Globus pallidus (tissue), 1 donor: ENCODE measurements around the gene SSBP2.
"Not testable (repeated sequence)": the region's sequence is repeated elsewhere in the genome, so short reads cannot be mapped to it uniquely, and the experiment has no call there.

Experiments
- DNase-seq: peaks from one replicate; pipeline ENCODE4 v3.0.0-alpha.2; 2015; ENCODE audit warnings: low spot score

Gene SSBP2

GRCh38 chr5:81656783-81657182 is 94.1 kb downstream of the SSBP2 start:
- no peak for DNase-seq

DNA sequence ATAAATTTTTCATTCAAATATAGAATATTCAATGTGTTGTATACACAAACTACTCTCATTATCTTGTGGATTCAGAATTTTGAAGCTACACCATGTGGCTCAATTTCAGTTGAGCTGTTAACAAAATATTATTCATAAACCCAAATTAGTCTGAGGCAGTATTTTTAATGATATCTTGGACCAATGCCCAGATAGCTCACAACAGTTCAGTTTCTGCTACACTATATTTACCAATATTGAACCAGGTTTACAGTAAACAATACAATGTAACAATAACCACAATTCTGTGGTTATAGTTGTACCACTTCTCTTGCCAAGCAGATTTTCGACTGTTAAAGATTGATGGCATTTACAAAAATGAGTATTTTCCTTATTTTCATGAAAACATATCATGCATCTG is 99.9 kb downstream of the SSBP2 start:
- no peak for DNase-seq

DNA sequence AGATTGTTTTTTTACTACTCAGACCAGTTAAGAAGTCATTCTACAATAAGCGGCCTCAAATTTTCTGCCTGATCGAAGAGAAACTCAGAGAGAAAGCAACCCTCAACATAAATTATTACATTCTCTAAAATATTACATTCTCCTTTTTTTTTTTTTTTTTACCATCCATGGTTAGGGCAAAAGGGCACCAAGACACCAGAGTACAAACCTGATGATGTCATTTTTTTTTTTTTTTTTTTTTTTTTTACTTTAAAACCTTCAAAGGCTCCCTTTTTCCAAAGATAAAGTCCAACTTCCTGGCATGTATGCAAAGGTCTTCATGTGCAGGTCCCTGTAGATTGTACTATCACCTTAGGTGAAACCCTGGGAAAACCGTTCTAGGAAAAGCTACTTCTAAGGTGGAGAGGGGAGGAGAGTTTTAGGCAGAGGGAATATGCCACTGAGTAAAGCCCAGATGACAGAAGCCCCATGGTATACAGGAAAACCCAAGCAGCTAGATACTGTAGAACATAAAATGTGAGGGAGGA is 104.4 kb downstream of the SSBP2 start:
- no peak for DNase-seq

- DNase-seq = no peak
Measured at GRCh38 chr5:81642210-81642609, 108.7 kb downstream of the SSBP2 start.

DNA sequence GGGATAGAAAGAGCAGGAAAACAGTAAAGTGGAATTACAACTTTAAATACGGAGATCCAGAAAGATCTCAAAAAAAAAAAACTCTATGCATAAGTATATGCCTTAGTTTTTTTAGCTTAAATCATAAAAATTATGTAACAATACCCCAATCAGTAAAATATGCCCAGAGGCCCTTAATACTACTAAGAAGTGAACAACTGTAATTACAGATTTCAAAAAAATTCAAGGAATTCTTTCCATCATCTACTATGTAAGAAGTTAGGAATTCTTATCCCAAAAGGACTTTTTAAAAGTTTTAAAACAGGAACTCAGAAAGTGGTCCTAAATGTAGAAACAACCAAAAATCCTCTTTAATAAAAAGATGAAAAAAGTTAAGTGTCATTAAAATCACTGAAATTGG is 111.3 kb downstream of the SSBP2 start:
- no peak for DNase-seq

DNA sequence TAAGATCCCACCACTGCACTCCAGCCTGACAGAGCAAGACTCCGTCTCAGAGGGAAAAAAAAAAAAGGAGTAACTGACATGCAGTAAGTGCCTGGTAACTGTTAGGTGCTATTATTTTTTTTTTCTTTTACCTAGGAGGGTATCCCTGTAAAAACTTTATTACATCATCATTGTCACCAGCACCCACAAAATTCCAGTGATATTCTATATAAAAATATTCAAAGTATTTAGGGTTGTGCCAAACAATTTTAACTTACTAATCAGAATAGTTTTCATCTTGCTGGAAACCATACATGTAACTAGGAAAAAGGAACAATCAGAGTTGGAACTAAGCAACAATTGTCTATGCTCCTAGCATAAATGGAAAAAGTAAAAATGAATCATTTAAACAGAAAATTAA is 112.4 kb downstream of the SSBP2 start:
- DNase-seq = no peak

DNA sequence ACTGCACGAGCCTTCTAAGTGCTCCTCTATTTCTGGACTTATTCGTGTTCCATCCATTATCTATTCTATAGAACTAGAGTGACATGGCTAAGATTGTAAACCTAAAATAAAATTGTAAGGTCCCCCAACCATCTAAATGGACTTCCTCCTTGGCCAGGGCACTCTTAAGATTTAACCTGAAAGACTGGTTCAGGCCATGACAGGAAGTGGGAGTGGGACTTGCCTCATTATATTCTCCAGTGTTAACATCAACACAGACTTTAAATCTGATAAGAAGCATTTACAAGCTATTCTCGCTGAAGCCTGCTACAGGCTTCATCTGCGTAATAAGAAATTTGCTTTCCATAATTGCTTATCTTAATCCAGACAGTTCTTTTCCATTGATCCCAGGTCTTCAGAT is 117.0 kb downstream of the SSBP2 start:
- DNase-seq = no peak

DNA sequence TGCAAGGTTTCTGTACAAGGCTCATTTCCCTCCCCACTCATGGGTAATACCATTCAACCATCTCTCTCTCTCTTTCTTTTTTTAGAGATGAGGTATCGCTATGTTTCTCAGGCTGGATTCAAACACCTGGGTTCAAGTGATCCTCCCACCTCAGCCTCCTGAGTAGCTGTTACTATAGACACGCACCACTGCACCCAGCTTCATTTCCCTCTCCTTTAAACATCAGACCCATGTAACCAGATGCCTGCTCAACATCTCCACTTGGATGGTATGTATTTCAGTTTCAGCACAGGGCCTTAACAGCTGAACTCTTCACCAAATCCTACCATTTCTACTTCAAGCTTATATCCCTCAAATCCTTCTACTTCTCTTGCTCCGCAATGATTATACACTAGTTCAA is 117.4 kb downstream of the SSBP2 start:
- no peak for DNase-seq

DNA sequence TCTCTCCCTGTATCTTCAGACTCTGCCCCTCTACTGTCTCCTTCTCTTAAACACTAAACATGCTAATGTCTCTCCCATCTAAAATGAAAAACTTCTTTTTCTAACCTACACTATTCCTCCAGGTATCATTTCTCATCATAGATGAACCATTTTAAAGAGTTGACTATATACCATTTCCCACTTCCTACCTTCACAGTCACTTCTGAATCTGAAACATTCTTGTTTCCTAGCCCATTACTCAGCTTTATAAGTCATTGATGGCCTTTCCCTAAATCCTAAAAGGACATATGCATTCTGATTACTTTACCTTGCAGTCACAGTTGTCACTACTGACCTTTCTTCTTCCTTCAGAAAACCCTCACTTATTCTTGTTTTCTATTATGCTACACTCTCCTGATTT is 118.2 kb downstream of the SSBP2 start:
- DNase-seq = no peak

DNA sequence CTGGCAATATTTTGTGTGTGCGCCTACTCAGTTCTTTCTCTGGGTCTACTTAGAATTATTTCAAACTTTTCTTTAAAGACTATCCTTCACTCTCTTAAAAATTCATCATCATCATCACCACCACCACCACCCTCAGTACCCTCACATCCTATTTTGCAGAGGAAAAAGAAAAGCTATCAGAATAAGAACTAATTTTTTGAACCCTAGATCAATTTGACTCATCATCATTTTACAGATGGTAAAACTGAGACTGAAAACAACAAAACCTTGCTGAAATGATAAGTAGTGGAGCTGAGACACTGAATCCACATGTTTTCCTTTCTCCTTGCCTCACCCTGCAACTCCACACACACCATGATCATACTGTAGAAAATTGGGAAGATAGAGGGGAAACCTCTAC is 119.3 kb downstream of the SSBP2 start:
- DNase-seq = no peak

DNA sequence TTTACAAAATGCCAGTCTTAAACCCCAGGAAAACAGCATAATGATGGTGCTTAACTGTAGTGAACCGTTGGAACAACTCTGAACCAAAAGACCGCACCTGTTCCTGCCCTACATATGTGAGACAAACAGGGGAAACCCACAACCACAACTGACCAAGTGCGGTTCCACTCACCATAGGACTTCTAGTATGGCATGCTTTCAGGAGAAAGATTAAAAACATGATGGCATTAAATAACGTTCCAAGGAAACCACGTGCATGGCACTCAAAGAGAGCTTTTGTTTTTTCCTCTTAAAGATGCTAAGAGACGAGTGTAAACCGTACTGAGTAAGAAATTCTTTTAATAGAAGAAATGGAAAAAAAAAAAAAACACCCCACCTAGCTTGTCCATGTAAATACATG is 119.8 kb downstream of the SSBP2 start:
- no peak for DNase-seq

GRCh38 chr5:81630684-81631083 is 120.2 kb downstream of the SSBP2 start:
- no peak for DNase-seq

- no peak for DNase-seq
Measured at GRCh38 chr5:81629986-81630385, 120.9 kb downstream of the SSBP2 start.

DNA sequence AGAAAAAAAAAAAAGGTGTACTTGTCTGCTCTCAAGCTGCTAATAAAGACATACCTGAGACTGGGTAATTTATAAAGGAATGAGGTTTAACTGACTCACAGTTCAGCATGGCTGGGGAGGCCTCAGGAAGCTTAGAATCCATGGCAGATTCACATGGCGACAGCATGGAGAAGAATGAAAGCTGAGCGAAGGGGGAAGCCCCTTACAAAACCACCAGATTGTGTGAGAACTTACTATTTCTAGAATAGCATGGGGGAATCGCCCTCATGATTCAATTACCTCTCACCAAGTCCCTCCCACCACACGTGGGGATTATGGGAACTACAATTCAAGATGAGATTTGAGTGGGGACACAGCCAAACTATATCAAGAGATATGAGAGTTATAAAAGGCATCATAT is 122.8 kb downstream of the SSBP2 start:
- DNase-seq = not testable (repeated sequence)

DNA sequence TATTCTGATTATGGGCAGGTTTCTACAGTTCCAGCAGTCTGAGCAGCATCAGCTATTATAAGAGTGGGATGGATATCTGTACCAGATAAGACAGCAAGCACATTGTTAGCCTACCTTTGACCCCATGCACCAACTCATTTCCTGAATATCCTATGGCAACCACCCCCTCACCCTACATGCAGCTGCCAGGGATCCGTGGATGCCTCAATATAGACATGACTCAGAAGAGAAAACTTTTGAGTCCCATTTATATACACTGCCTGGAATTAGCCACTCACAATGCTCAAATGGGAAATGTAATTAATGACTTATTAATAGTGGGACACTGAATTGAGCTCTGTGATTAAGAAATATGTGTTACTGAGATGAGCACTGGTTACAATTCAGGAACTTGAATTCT is 124.4 kb downstream of the SSBP2 start:
- DNase-seq = no peak

DNA sequence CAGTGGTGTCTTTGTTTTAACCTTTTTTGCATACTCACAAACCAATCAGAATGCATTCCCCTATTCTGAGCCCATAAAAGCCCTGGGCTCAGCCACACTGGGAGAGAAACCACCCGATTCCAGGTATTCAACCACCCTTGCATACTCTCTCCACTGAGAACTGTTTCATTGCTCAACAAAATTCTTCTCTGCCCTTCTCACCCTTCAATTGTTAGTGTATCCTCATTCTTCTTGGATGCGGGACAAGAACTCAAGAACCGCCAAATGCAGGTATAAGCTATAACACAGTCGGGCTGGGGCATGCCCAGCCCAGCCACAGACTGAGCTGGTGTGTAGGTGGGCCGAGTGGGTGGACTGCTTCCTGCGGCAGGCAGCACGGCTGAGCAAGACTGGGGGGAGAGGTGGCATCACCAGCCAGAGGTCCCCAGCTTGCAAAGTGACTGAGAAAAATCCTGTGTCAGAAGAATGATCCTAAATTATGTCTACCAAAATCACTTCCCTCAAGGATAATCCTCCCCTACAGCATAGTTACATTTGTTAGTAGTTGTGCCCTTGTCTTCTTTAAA is 141.0 kb downstream of the SSBP2 start:
- DNase-seq = no peak

- DNase-seq = no peak
Measured at GRCh38 chr5:81608976-81609375, 141.9 kb downstream of the SSBP2 start.

DNA sequence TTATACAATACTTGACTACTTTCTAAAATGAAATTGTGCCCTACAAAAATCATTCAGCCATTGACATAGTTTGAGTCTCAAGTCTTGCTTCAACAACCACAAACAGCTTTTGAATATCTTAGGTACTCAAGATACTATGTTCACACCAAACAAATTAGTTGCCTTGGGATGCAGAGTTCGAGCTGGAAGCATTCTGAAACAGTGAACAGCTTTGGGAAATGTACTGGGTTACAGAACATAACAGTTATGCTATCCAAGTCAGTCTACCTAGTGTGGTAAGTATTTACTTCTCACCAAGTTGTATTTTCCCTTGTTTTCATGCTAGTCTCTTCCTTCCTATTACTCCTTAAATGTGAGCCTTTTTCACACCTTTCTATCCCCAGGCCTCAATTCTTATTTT is 143.2 kb downstream of the SSBP2 start:
- no peak for DNase-seq

DNA sequence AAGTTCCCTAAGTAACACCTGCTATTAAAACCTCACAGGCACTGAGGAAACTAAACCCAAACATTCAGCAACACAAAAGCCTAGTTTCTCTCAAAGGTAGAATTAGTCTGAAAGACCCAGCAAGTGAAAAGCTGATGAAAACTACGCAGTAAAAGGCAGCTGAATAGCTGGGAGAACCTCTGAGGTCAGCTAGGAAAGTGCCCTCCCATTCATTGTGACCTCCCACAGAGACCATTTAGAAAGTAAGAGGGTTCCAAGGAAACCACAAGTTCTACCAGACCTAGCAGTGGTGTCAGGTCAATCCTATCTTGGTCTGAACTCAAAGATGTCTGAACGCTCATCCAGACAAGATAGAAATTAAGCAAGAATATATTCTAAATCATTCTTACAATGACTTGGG is 144.7 kb downstream of the SSBP2 start:
- no peak for DNase-seq

DNA sequence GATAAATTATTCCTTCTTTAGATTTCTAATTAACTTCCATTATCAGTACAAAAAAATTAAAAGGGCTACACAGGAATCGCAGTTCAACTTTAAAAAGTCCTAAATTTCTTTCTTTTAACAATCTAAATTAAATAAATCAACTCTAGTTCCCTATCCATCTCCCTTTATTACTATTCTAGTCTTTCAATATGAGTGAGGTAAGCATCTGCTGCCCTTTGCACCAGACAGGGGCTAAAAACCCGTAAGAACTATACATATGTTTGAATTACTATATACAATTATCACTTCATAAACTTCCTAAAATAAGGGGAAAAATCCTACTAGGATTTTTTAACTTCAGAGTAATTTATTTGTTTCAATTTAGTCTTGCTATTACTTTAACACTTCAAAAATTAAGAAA is 145.6 kb downstream of the SSBP2 start:
- no peak for DNase-seq

GRCh38 chr5:81604193-81604592 is 146.7 kb downstream of the SSBP2 start:
- DNase-seq = no peak

DNA sequence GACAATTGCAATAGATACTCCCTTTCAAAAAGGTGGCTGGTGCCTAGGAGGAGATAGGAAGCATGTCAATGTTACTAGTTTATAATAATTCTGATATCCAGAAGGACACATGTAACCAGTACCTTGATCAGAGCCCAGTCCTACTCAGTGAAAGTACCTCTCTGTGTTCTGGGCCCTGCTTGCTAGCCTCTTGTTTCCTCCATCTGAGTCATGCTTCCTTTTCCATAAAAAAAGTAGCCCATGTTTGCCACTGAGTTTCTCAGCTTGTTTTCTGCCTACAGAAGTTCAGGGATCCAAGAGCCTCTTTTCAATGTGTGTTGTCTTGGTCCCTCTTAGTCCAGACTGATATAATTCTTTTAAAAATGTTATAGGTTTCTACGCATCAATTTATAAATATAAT is 149.0 kb downstream of the SSBP2 start:
- no peak for DNase-seq

GRCh38 chr5:81592085-81592484 is 158.8 kb downstream of the SSBP2 start:
- not testable (repeated sequence) for DNase-seq

GRCh38 chr5:81590498-81591384 is 160.2 kb downstream of the SSBP2 start:
- DNase-seq = no peak
